Tibial nerve (tissue), 4 donors: ENCODE data around the gene ASIC1. TPM values are rescaled to one million over a fixed set of nuclear protein-coding genes. Genes with fewer than 3 reads are reported as not detected.

Experiments used
- DNase-seq, 2 donors: peaks; one replicate each; pipeline ENCODE4 v3.0.0-alpha.2; 2019; ENCODE audit warnings: low spot score in 2 of 2
- H3K27ac ChIP-seq, 4 donors: fragments of 200-600 bp; sonication (generic) in 3 of 4; one replicate each; pipeline ENCODE4 v1.5.1; 2017 to 2019; ENCODE audit warnings: mild to moderate bottlenecking in 1 of 4
- H3K27me3 ChIP-seq, 2 donors: fragments of 200-600 bp; sonication (generic) in 1 of 2; one replicate each; pipeline versions ENCODE4 v1.5.1 to v1.6.0; 2017 to 2019
- H3K36me3 ChIP-seq, 3 donors: fragments of 200-600 bp; sonication (generic); one replicate each; pipeline ENCODE4 v1.5.1; 2018 to 2019
- H3K4me1 ChIP-seq, 4 donors: fragments of 200-600 bp; sonication (generic) in 3 of 4; one replicate each; pipeline ENCODE4 v1.5.1; 2017 to 2019
- H3K4me3 ChIP-seq, 4 donors: fragments of 200-600 bp; sonication (generic) in 3 of 4; one replicate each; pipeline ENCODE4 v1.5.1; 2017 to 2019; ENCODE audit warnings: mild to moderate bottlenecking in 1 of 4, moderate library complexity in 1 of 4
- H3K9me3 ChIP-seq, 4 donors: fragments of 200-600 bp; sonication (generic) in 3 of 4; one replicate each; pipeline ENCODE4 v1.5.1; 2017 to 2019
- EP300 ChIP-seq, 2 donors: sonication (generic); formaldehyde crosslinking; IDR thresholded peaks; one replicate each; pipeline ENCODE4 v1.6.1; 2017; ENCODE audit warnings: antibody characterized with exemption in 2 of 2, mild to moderate bottlenecking in 1 of 2
- POLR2A ChIP-seq, 2 donors: fragments of 450-650 bp; IDR thresholded peaks; one replicate each; pipeline ENCODE4 v1.6.1; 2017; ENCODE audit warnings: antibody characterized with exemption in 2 of 2, mild to moderate bottlenecking in 2 of 2, moderate library complexity in 2 of 2
- WGBS, 2 donors: methylation state at CpG; one replicate each; pipeline ENCODE4 v1.1.5; 2018; 5-methylcytosine and 5-hydroxymethylcytosine counted together
- total RNA-seq, 4 donors: library from RNA; depleted of rRNA; stranded (reverse); fragments of >200 nt; gene quantifications; one replicate each; pipeline ENCODE4 v1.1.0, GENCODE V29; 2016
- TF ChIP-seq, protein P1 (sequence below), 5 experiments: fragments of 200-600 bp in 3 of 5; fragments of 450-650 bp in 2 of 5; sonication (generic) in 3 of 5; IDR thresholded peaks; one replicate each; pipeline ENCODE4 v1.5.1; 2016 to 2019; ENCODE audit warnings: antibody characterized with exemption in 5 of 5, mild to moderate bottlenecking in 3 of 5, moderate library complexity in 2 of 5

ASIC1 gene
- total RNA-seq, 4 donors from 2014 or later = 1.8 to 4.2 (median 2.9) TPM; not detected in 1

DNA sequence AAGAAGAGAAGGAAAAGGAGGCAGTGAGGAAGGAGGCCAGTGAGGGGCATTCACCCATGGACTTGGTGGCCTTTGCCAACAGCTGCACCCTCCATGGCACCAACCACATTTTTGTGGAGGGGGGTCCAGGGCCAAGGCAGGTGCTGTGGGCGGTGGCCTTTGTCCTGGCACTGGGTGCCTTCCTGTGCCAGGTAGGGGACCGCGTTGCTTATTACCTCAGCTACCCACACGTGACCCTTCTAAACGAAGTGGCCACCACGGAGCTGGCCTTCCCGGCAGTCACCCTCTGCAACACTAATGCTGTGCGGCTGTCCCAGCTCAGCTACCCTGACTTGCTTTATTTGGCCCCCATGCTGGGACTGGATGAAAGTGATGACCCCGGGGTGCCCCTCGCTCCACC lies 16.3 kb downstream of the ASIC1 start:
- Histone ChIP-seq H3K27ac (no peak overlapping the region), H3K4me3 (no peak overlapping the region), H3K27me3 (no peaks in the 10 kb centered on the region), H3K36me3 (no peaks in the 10 kb centered on the region), H3K9me3 (no peaks in the 10 kb centered on the region), H3K4me1 (peaks cover 0 to 13% (median 0%) of the 10 kb centered on the region in 4 donors)
- no peak for DNase-seq
- WGBS, 2 donors = 80 to 89% methylated on average over 9 to 10 of the region's 10 CpGs
- TF ChIP-seq POLR2A (IDR thresholded peaks at IDR 0.05) (no peak), EP300 (IDR thresholded peaks at IDR 0.05) (no peak)
- TF ChIP-seq, protein P1, sequence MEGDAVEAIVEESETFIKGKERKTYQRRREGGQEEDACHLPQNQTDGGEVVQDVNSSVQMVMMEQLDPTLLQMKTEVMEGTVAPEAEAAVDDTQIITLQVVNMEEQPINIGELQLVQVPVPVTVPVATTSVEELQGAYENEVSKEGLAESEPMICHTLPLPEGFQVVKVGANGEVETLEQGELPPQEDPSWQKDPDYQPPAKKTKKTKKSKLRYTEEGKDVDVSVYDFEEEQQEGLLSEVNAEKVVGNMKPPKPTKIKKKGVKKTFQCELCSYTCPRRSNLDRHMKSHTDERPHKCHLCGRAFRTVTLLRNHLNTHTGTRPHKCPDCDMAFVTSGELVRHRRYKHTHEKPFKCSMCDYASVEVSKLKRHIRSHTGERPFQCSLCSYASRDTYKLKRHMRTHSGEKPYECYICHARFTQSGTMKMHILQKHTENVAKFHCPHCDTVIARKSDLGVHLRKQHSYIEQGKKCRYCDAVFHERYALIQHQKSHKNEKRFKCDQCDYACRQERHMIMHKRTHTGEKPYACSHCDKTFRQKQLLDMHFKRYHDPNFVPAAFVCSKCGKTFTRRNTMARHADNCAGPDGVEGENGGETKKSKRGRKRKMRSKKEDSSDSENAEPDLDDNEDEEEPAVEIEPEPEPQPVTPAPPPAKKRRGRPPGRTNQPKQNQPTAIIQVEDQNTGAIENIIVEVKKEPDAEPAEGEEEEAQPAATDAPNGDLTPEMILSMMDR (IDR thresholded peaks at IDR 0.05) = no peak

GRCh38 chr12:50074936-50075807 lies 17.8 kb downstream of the ASIC1 start:
- peak; percentile 66 to 85 for DNase-seq

DNA sequence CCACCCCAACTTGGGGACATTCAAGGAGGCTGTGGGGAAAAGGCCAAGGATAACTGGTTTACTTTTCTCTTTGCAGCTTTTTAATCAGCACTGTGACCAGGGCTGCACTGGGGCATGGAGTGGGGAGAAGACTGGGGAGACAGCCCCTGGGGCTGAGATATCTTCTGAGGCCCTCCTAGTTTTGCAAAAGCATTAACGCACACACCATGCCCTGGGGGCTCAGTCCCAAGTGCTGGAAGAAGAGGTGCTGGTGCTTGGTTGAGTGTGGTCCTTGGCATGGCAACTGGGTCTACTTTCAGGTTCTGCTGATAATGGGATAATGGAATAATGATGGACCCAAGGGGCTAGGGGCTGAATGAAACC lies 18.4 kb downstream of the ASIC1 start:
- Histone ChIP-seq H3K4me1 (peaks cover 0 to 8% (median 0%) of the 10 kb centered on the region in 4 donors), H3K4me3 (no peak overlapping the region), H3K27me3 (no peaks in the 10 kb centered on the region), H3K36me3 (no peaks in the 10 kb centered on the region), H3K27ac (no peak overlapping the region), H3K9me3 (no peaks in the 10 kb centered on the region)
- DNase-seq = no peak
- no peak for TF ChIP-seq EP300 (IDR thresholded peaks at IDR 0.05)
- TF ChIP-seq, protein P1 (IDR thresholded peaks at IDR 0.05) = no peak
- no peak for TF ChIP-seq POLR2A (IDR thresholded peaks at IDR 0.05)
- WGBS, 2 donors = 92 to 100% methylated on average over 1 of the region's 1 CpG

More at GRCh38 chr12:50074936-50075807, 17.8 kb downstream of the ASIC1 start:
- Histone ChIP-seq H3K4me3 (no peak overlapping the region), H3K4me1 (peaks cover 0 to 12% (median 0%) of the 10 kb centered on the region in 4 donors), H3K27me3 (no peaks in the 10 kb centered on the region), H3K36me3 (no peaks in the 10 kb centered on the region), H3K27ac (no peak overlapping the region), H3K9me3 (no peaks in the 10 kb centered on the region)
- 5 to 9% methylated on average over 8 to 9 of the region's 9 CpGs for WGBS, 2 donors
- TF ChIP-seq EP300 (IDR thresholded peaks at IDR 0.05) (no peak), POLR2A (IDR thresholded peaks at IDR 0.05) (no peak)
- TF ChIP-seq, protein P1 (IDR thresholded peaks at IDR 0.05) = peak; percentile 91 to 98 (median 93)

- Histone ChIP-seq H3K27me3 (no peaks in the 10 kb centered on the region), H3K27ac (no peak overlapping the region), H3K4me3 (no peak overlapping the region), H3K4me1 (peaks cover 0 to 13% (median 2%) of the 10 kb centered on the region in 4 donors), H3K9me3 (no peaks in the 10 kb centered on the region), H3K36me3 (no peaks in the 10 kb centered on the region)
- WGBS, 2 donors = 83 to 84% methylated on average over 12 of the region's 12 CpGs
- no peak for TF ChIP-seq EP300 (IDR thresholded peaks at IDR 0.05)
- TF ChIP-seq, protein P1 (IDR thresholded peaks at IDR 0.05) = no peak
- TF ChIP-seq POLR2A (IDR thresholded peaks at IDR 0.05) = no peak
- no peak for DNase-seq
Measured at GRCh38 chr12:50077099-50077498, 19.7 kb downstream of the ASIC1 start.

DNA sequence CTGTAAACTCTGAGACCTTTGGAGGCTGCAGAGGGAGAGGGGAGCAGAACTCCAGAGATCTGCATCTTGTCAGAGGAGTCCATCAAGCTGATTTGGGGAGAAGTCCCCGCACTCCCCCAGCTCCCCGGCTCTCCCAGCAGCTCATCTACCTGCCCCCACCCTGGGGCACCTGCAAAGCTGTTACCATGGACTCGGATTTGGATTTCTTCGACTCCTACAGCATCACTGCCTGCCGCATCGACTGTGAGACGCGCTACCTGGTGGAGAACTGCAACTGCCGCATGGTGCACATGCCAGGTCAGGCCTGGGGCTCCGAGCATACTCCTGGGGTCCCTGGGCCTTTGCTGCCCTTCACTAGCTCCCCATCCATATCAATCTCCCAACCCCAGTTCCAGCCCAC lies 20.9 kb downstream of the ASIC1 start:
- 91 to 93% methylated on average over 10 of the region's 10 CpGs for WGBS, 2 donors
- H3K4me3 ChIP-seq = no peak overlapping the region
- no peaks in the 10 kb centered on the region for H3K36me3 ChIP-seq
- no peak for TF ChIP-seq POLR2A (IDR thresholded peaks at IDR 0.05)
- TF ChIP-seq, protein P1 (IDR thresholded peaks at IDR 0.05) = no peak
- H3K9me3 ChIP-seq = no peaks in the 10 kb centered on the region
- H3K27me3 ChIP-seq = no peaks in the 10 kb centered on the region
- no peak for DNase-seq
- H3K4me1 ChIP-seq = peaks cover 0 to 14% (median 2%) of the 10 kb centered on the region in 4 donors
- H3K27ac ChIP-seq = no peak overlapping the region
